Prostate gland (tissue), 2 donors: ENCODE results near the gene RGS11.

Experiments
- POLR2AphosphoS5 ChIP-seq: sonication (generic); formaldehyde crosslinking; IDR thresholded peaks from one replicate; pipeline ENCODE4 v1.6.1; 2017; ENCODE audit warnings: antibody characterized with exemption
- TF ChIP-seq, protein P1 (sequence below), 4 experiments: fragments of 200-600 bp in 2 of 4; fragments of 450-650 bp in 2 of 4; sonication (generic) in 2 of 4; IDR thresholded peaks; 1 replicate in 3 of 4; 2 replicates in 1 of 4; pipeline ENCODE4 v1.5.1; 2016 to 2019; ENCODE audit warnings: antibody characterized with exemption in 4 of 4, mild to moderate bottlenecking in 2 of 4, moderate library complexity in 2 of 4

DNA sequence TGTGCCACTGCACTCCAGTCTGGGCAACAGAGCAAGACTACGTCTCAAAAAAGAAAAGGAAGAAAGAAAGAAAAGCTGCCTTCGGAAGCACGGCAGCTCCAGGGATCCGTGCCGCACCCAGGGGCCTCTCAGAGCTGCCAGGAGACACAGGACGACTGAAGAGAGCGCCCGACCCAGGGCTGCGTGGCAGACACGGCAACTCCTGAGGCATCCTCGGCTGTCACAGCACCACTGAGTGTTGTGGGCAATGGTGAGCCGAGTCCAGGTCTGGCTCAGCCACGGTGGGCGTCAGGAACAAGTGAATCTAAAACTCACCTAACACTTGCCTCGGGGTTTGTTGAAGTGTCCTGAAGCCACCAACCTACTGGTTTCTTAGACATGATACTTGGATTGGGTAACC, 36.0 kb upstream of the RGS11 start:
- TF ChIP-seq, protein P1, sequence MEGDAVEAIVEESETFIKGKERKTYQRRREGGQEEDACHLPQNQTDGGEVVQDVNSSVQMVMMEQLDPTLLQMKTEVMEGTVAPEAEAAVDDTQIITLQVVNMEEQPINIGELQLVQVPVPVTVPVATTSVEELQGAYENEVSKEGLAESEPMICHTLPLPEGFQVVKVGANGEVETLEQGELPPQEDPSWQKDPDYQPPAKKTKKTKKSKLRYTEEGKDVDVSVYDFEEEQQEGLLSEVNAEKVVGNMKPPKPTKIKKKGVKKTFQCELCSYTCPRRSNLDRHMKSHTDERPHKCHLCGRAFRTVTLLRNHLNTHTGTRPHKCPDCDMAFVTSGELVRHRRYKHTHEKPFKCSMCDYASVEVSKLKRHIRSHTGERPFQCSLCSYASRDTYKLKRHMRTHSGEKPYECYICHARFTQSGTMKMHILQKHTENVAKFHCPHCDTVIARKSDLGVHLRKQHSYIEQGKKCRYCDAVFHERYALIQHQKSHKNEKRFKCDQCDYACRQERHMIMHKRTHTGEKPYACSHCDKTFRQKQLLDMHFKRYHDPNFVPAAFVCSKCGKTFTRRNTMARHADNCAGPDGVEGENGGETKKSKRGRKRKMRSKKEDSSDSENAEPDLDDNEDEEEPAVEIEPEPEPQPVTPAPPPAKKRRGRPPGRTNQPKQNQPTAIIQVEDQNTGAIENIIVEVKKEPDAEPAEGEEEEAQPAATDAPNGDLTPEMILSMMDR (IDR thresholded peaks at IDR 0.05), result no peak
- TF ChIP-seq POLR2AphosphoS5, result no peak
